Omental fat pad (tissue), 4 donors: ENCODE measurements around the gene RFLNA. TPM values are rescaled to one million over a fixed set of nuclear protein-coding genes. Genes with fewer than 3 reads are reported as not detected.
"Not testable (repeated sequence)": the region's sequence is repeated elsewhere in the genome, so short reads cannot be mapped to it uniquely, and the experiment has no call there.

Experiments used
- ATAC-seq: fragments of 150-250 bp; one replicate; pipeline ENCODE4 v1.9.1; 2016; ENCODE audit warnings: mild to moderate bottlenecking, moderate library complexity; ENCODE audit not compliant: low FRiP score
- DNase-seq: peaks from one replicate; pipeline ENCODE4 v3.0.0-alpha.2; 2019; ENCODE audit warnings: low spot score
- total RNA-seq, 4 donors: library from RNA; depleted of rRNA; stranded (reverse); fragments of >200 nt; gene quantifications; one replicate each; pipeline ENCODE4 v1.1.0, GENCODE V29; 2016
- TF ChIP-seq, protein P1 (sequence below), 3 donors: fragments of 450-650 bp; IDR thresholded peaks; one replicate each; pipeline ENCODE4 v1.5.1; 2016 to 2017; ENCODE audit warnings: antibody characterized with exemption in 3 of 3, mild to moderate bottlenecking in 3 of 3, moderate library complexity in 2 of 3

The RFLNA gene
- total RNA-seq, 4 donors from 2014 or later, result 0.32 to 23.3 (median 5.1) TPM

DNA sequence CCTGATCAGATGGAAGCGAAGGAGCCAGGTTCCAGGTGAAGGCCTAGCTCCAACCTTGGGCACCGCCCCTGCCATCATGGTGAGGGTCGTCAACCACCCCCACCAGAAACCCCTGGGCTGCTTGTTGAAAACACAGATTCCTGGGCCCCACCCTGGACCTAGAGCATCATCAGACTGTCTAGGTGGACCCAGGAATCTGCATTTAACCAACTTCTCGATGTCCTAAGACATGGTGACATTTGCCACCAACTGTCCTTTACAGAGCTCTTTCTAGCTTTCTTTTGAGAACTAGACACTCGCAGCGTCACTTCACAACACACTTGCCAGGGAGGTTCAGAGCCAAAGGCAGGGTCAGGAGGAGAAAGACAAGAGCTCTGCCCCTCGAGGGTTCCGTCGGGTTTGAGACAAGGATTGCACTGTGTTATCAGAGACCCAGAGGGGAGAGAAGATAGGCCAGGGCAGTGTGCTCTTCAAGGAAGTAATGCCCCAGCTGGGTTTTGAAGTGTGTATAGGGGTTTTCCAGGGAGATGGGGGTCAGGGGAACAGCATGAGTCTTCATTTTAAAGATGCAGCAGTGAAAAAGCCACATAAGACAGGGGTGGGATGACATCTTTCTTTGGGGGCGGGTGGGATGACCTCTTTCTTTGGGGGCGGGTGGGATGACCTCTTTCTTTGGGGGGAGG lies 24.6 kb downstream of the RFLNA start:
- DNase-seq, result no peak
- TF ChIP-seq, protein P1, sequence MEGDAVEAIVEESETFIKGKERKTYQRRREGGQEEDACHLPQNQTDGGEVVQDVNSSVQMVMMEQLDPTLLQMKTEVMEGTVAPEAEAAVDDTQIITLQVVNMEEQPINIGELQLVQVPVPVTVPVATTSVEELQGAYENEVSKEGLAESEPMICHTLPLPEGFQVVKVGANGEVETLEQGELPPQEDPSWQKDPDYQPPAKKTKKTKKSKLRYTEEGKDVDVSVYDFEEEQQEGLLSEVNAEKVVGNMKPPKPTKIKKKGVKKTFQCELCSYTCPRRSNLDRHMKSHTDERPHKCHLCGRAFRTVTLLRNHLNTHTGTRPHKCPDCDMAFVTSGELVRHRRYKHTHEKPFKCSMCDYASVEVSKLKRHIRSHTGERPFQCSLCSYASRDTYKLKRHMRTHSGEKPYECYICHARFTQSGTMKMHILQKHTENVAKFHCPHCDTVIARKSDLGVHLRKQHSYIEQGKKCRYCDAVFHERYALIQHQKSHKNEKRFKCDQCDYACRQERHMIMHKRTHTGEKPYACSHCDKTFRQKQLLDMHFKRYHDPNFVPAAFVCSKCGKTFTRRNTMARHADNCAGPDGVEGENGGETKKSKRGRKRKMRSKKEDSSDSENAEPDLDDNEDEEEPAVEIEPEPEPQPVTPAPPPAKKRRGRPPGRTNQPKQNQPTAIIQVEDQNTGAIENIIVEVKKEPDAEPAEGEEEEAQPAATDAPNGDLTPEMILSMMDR (IDR thresholded peaks at IDR 0.05), result no peak
- ATAC-seq, result no peak

DNA sequence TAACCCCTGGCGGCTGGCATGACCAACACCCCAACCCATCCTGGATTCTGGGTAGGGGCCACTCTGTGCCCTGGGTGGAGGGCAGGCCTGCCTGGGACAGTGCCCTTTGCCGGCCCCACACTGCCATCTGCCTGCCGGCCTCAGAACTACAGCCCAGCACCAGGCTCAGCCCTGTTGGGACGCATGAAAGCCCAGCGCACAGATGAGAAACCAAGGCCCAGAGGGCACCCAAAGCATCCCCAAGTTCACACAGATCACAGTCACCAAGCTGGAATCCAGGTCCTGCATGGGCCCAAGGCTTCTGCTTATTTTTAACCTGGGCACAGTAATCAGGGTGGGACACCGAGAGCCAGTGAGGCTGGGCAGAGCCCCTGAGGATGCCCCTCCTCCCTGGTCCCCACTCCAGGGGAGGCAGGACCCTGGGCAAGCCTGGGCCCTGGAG lies 26.2 kb downstream of the RFLNA start:
- ATAC-seq, result peak; percentile 70
- TF ChIP-seq, protein P1 (IDR thresholded peaks at IDR 0.05), result peak in 1 of 3 donors; percentile 66
- DNase-seq, result peak; percentile 58

DNA sequence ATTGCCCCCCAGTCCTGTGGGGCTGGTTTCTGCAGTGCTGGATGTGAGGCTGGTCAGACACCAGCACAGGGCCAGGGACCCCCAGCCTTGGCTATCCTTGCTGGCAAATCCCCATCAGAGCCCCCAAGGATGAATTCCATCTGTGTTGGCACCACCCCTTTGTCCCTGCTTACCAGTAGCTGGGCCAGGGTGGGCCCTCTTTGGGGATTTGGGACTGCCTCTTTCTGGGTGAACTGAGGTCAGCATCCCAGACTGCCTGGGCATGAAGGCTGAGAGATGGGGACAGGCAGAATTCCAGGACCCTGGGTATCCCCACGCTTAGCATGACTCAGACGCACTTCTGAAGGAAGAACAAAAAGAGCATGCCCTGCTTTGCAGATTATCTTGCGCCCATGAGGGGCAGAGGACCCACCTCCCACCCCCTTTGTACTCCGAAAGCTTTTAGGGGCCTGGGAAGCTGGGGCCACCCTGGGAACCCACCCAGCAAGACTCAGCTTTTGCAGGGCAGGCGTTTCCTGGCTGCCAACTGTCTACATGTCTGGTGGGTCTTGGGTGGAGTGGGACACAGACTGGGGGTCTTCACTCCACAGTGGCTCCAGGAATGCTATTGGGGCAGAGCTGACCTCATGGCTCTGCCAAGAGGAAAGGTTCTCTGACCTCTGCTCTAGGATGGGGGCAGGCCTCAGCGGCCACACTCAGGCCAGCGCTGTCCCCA lies 26.8 kb downstream of the RFLNA start:
- TF ChIP-seq, protein P1 (IDR thresholded peaks at IDR 0.05), result no peak
- DNase-seq (no peak), ATAC-seq (peak; percentile 26)

DNA sequence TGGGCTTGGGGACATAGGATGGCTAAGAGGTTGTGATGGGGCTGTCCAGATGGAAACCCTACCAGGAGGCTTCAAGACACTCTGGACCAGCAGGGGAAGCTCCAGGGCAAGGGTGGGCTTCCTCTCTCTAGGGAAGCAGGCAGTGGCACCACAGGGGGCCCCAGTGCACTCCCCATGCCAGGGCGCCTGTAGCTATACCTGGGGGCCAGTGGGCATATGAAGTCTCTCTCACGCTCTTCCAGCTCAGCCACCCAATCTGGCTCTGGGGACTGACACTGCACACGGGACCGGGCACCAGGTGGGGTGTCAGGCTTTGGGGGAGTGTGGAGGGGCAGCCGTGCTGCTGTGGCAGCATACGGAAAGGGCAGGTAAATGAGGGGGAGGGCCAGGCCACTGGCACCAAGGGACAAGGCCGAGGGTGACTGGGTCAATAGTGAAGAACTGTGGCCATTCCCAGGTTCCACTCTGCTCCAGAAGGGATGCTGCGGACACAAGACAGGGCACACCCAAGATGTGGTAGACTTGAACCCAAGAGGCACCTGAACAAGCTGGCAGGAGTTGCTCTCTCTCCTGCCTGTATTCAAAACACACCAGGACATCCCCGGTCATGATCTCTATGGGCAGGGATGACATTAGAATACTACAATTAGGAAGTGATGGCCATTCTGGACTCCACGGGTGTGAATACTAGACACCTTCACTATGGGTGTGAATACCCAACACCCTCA lies 27.5 kb downstream of the RFLNA start:
- TF ChIP-seq, protein P1 (IDR thresholded peaks at IDR 0.05), result no peak

DNA sequence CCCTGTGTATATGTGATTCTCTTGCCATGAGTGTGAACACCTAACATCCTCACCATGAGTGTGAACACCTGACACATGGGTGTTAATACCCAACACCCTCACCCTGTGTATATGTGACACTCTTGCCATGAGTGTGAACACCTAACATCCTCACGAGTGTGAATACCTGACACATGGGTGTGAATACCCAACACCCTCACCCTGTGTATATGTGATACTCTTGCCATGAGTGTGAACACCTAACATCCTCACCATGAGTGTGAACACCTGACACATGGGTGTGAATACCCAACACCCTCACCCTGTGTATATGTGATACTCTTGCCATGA lies 28.1 kb downstream of the RFLNA start:
- ATAC-seq, DNase-seq: not testable (repeated sequence)

More for the DNA sequence above, 27.5 kb downstream of the RFLNA start:
- ATAC-seq (no peak), DNase-seq (no peak)

DNA sequence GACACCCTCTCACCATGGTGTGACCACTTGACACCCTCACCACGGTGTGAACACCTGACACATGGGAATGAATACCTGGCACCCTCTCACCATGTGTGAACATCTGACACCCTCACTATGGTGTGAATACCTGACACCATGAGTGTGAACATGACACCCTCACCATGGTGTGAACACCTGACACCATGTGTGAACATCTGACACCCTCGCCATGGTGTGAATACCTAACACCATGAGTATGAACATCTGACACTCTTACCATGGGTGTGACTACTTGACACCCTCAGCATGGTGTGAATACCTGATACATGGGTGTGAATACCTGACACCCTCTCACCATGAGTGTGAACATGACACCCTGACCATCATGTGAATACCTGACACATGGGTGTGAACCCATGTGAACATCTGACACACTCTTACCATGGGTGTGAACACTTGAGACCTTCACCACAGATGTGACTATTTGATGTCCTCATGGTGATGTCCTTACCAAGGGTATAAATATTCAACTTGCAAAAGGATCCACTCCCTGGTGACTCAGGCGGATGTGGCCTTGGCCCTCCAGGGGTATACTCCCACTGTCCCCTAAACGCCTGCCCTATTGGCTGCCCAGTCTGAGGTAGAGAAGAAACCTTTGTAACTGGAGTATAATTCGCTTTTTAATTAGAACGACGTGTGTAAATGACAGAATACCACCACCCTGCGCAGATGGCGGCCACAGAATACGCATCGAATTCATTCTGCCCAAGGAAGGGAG lies 29.1 kb downstream of the RFLNA start:
- ATAC-seq (no peak), DNase-seq (no peak)
- TF ChIP-seq, protein P1 (IDR thresholded peaks at IDR 0.05), result no peak
